HepG2 (cell line): ENCODE data around the gene ST6GALNAC4. TPM values are rescaled to one million over a fixed set of nuclear protein-coding genes. Genes with fewer than 3 reads are reported as not detected.

ENCODE experiments used
- ARNTL ChIP-seq: sonication (generic); formaldehyde crosslinking; IDR thresholded peaks from 2 replicates; pipeline ENCODE4 v1.4.0; 2020; ENCODE audit warnings: mild to moderate bottlenecking, missing genetic modification reagents
- DNMT3B ChIP-seq: conservative IDR thresholded peaks from 2 replicates; pipeline ENCODE4 v1.6.1; 2016; ENCODE audit warnings: missing biosample characterization, control low read depth
- GABPB1 ChIP-seq: IDR thresholded peaks from 2 replicates; pipeline ENCODE4 v1.6.1; 2016; ENCODE audit warnings: mild to moderate bottlenecking, missing genetic modification reagents, moderate library complexity, missing compliant biosample characterization
- HNF1B ChIP-seq: sonication (generic); formaldehyde crosslinking; IDR thresholded peaks from 2 replicates; pipeline ENCODE4 v1.5.1; 2020; ENCODE audit warnings: mild to moderate bottlenecking, moderate library complexity, missing genetic modification reagents
- KDM3A ChIP-seq: IDR thresholded peaks from 2 replicates; pipeline ENCODE4 v1.6.1; 2018; ENCODE audit warnings: low read depth, missing compliant biosample characterization
- MEF2D ChIP-seq: sonication (generic); formaldehyde crosslinking; IDR thresholded peaks from 2 replicates; pipeline ENCODE4 v1.5.1; 2020; ENCODE audit warnings: mild to moderate bottlenecking, missing genetic modification reagents
- MXD4 ChIP-seq: IDR thresholded peaks from 2 replicates; pipeline ENCODE4 v1.6.1; 2016; ENCODE audit warnings: mild to moderate bottlenecking, missing biosample characterization, missing genetic modification reagents
- PHF20 ChIP-seq: sonication (generic); formaldehyde crosslinking; IDR thresholded peaks from 2 replicates; pipeline ENCODE4 v1.5.0; 2020; ENCODE audit warnings: mild to moderate bottlenecking, missing genetic modification reagents
- TSC22D2 ChIP-seq: sonication (generic); formaldehyde crosslinking; IDR thresholded peaks from 2 replicates; pipeline ENCODE4 v1.5.1; 2020; ENCODE audit warnings: missing genetic modification reagents, mild to moderate bottlenecking, borderline replicate concordance
- ZGPAT ChIP-seq: IDR thresholded peaks from 2 replicates; pipeline ENCODE4 v1.6.1; 2016; ENCODE audit warnings: mild to moderate bottlenecking
- ZHX2 ChIP-seq, 2 experiments: sonication (generic) in 1 of 2; formaldehyde crosslinking in 1 of 2; IDR thresholded peaks; 2 replicates each; pipeline versions ENCODE4 v1.6.1 to v1.9.0; 2014 to 2022; ENCODE audit warnings: antibody characterized with exemption in 1 of 2, borderline replicate concordance in 1 of 2, inconsistent platforms in 1 of 2, low read depth in 1 of 2, missing genetic modification reagents in 1 of 2
- ZNF33B ChIP-seq: sonication (generic); formaldehyde crosslinking; IDR thresholded peaks from 2 replicates; pipeline ENCODE4 v1.5.1; 2020; ENCODE audit warnings: mild to moderate bottlenecking, missing genetic modification reagents
- ZNF563 ChIP-seq: sonication (generic); formaldehyde crosslinking; IDR thresholded peaks from 2 replicates; pipeline ENCODE4 v1.8.0; 2022; ENCODE audit warnings: mild to moderate bottlenecking, moderate library complexity, missing genetic modification reagents
- ZNF652 ChIP-seq: IDR thresholded peaks from 2 replicates; pipeline ENCODE4 v1.6.1; 2016; ENCODE audit warnings: low read depth, borderline replicate concordance
- ZNF674 ChIP-seq: sonication (generic); formaldehyde crosslinking; IDR thresholded peaks from 2 replicates; pipeline ENCODE4 v1.5.0; 2020; ENCODE audit warnings: low read depth, mild to moderate bottlenecking, missing genetic modification reagents
- ZNF740 ChIP-seq: sonication (generic); formaldehyde crosslinking; IDR thresholded peaks from 2 replicates; pipeline ENCODE4 v1.4.0; 2020; ENCODE audit warnings: missing genetic modification reagents
- ZNF770 ChIP-seq: sonication (generic); formaldehyde crosslinking; IDR thresholded peaks from 2 replicates; pipeline ENCODE4 v1.5.0; 2020; ENCODE audit warnings: mild to moderate bottlenecking, missing genetic modification reagents
- polyA plus RNA-seq, 8 experiments: library from polyadenylated mRNA; depleted of rRNA in 3 of 8; stranded (reverse) in 7 of 8; unstranded in 1 of 8; fragments of >200 nt; fragmentation: Illumina TruSeq in 4 of 8; extraction: Trizol in 4 of 8; gene quantifications; 2 replicates each; pipeline versions ENCODE4 v1.2.1 to v1.2.3, GENCODE V29; 2011 to 2016; ENCODE audit warnings: low read depth in 4 of 8, missing spikeins in 1 of 8, mixed read lengths in 1 of 8; ENCODE audit not compliant: insufficient read depth in 1 of 8
- total RNA-seq, 5 experiments: library from RNA; depleted of rRNA; stranded (reverse); fragments of >200 nt; fragmentation: Illumina TruSeq; extraction: Trizol; gene quantifications; 2 replicates each; pipeline ENCODE4 v1.2.3, GENCODE V29; 2016; ENCODE audit warnings: low read depth in 1 of 5

Gene ST6GALNAC4
- total and polyA plus RNA-seq, 2 of the 13 experiments (the other 11 are each of a cell fraction or from before 2014, with no cell fraction given) = 18.8 to 27.7 TPM

- TF ChIP-seq ZHX2 (IDR thresholded peaks at IDR 0.05; ENCODE audit: low read depth) = peak; percentile 50; the same call in 1 of the 2 replicates
- 0 out of 2 replicates have a peak, but pooled peaks have one; percentile 42 for TF ChIP-seq ZHX2 (CRISPR knock-in tag; IDR thresholded peaks at IDR 0.05; ENCODE audit: borderline replicate concordance)
- TF ChIP-seq DNMT3B = no peak
- no peak for TF ChIP-seq TSC22D2 (CRISPR knock-in tag)
- TF ChIP-seq ZNF674 (CRISPR knock-in tag) = no peak
- TF ChIP-seq HNF1B = peak; percentile 51
- no peak for TF ChIP-seq MXD4 (CRISPR knock-in tag)
- TF ChIP-seq ZNF740 = no peak
- no peak for TF ChIP-seq ZNF770 (CRISPR knock-in tag)
- peak; percentile 41; the same call in 1 of the 2 replicates for TF ChIP-seq ZNF563
- no peak for TF ChIP-seq ZNF652 (CRISPR knock-in tag)
- TF ChIP-seq KDM3A (CRISPR knock-in tag) = no peak
- peak; percentile 88 for TF ChIP-seq PHF20
- peak; percentile 61; the same call in 1 of the 2 replicates for TF ChIP-seq ZGPAT (CRISPR knock-in tag)
- TF ChIP-seq GABPB1 (CRISPR knock-in tag) = peak; percentile 99
- TF ChIP-seq MEF2D (CRISPR knock-in tag) = no peak
- no peak for TF ChIP-seq ARNTL
- no peak for TF ChIP-seq ZNF33B
These were observed 20.8 kb upstream of the ST6GALNAC4 start, which contains the start of gene DPM2 (continued) for GRCh38 chr9:127937388-127938297.
